NT2/D1 (cell line): Measurements from ENCODE around the gene ICA1.

ENCODE experiments used
- DNase-seq: peaks from one replicate; pipeline ENCODE4 v3.0.0-alpha.2; 2011; ENCODE audit warnings: low read depth, low spot score
- H3K27me3 ChIP-seq: 2 replicates; pipeline ENCODE4 v1.6.0; 2011; ENCODE audit warnings: mild to moderate bottlenecking; ENCODE audit not compliant: insufficient read length, insufficient read depth
- H3K36me3 ChIP-seq: 2 replicates; pipeline ENCODE4 v1.6.1; 2011; ENCODE audit warnings: mild to moderate bottlenecking, low read length, mixed read lengths; ENCODE audit not compliant: insufficient read depth, insufficient read length
- H3K4me1 ChIP-seq: 2 replicates; pipeline ENCODE4 v1.5.1; 2011; ENCODE audit not compliant: insufficient read depth, insufficient read length
- H3K4me3 ChIP-seq: 2 replicates; pipeline ENCODE4 v1.5.1; 2011; ENCODE audit warnings: low read depth; ENCODE audit not compliant: insufficient read length
- H3K9ac ChIP-seq: 2 replicates; pipeline ENCODE4 v1.6.0; 2011; ENCODE audit warnings: low read depth; ENCODE audit not compliant: insufficient read length
- H3K9me3 ChIP-seq: 2 replicates; pipeline ENCODE4 v1.5.1; 2011; ENCODE audit warnings: mild to moderate bottlenecking, low read length; ENCODE audit not compliant: insufficient read depth
- SUZ12 ChIP-seq: IDR thresholded peaks from 2 replicates; pipeline ENCODE4 v1.6.1; 2011; ENCODE audit not compliant: insufficient read length, insufficient read depth; ENCODE audit errors: extremely low read depth
- YY1 ChIP-seq: IDR thresholded peaks from 2 replicates; pipeline ENCODE4 v1.6.1; 2011; ENCODE audit not compliant: insufficient read length, insufficient read depth
- ZNF274 ChIP-seq: IDR thresholded peaks from 2 replicates; pipeline ENCODE4 v1.6.1; 2011; ENCODE audit warnings: mild to moderate bottlenecking, low read depth, low read length

ICA1 gene

DNA sequence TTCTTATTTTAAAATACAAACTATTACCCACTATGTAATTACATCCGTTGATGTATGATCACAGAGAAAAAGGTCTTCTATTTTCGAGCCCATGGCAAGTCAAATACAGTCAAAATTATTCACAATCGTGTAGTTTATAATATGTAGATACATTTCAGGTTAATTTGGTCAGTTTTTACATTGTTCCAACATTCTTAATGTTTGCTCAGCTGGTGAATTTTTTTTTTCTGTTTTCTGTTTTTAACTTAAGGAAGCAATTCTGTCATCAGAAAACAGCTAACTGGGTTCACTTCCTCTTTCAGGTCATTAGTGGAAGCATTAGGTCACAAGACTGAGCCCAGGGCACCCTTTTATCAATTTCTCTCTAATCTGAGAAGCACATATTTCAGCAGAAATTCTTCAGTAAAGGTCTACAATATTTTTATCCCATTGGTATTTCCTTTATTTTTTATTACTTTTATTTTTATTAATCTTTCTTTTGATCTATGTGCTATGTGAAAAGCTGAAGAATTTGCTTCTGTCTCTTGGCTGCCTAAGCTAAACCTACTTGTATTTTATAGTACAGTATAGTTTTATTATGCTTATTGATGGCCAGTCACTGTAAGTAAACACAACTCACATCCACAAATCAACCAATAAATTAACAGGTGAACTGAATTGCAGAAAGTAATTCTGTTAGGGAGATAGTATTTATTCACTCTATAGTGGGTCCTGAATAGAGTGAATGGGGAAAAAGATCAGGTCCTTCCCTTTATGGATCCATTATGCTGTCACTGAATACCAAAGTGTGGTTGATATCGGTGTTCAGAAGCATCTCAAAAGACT, 84.6 kb downstream of the ICA1 start:
- DNase-seq, result no peak
- no peaks in the 10 kb centered on the region for H3K9me3 ChIP-seq
- H3K9ac ChIP-seq, result no peak overlapping the region
- H3K27me3 ChIP-seq, result no peaks in the 10 kb centered on the region
- H3K4me1 ChIP-seq, result no peaks in the 10 kb centered on the region
- TF ChIP-seq YY1, result no peak
- TF ChIP-seq ZNF274, result no peak
- no peak for TF ChIP-seq SUZ12
- H3K4me3 ChIP-seq, result no peak overlapping the region
- H3K36me3 ChIP-seq, result no peaks in the 10 kb centered on the region

DNA sequence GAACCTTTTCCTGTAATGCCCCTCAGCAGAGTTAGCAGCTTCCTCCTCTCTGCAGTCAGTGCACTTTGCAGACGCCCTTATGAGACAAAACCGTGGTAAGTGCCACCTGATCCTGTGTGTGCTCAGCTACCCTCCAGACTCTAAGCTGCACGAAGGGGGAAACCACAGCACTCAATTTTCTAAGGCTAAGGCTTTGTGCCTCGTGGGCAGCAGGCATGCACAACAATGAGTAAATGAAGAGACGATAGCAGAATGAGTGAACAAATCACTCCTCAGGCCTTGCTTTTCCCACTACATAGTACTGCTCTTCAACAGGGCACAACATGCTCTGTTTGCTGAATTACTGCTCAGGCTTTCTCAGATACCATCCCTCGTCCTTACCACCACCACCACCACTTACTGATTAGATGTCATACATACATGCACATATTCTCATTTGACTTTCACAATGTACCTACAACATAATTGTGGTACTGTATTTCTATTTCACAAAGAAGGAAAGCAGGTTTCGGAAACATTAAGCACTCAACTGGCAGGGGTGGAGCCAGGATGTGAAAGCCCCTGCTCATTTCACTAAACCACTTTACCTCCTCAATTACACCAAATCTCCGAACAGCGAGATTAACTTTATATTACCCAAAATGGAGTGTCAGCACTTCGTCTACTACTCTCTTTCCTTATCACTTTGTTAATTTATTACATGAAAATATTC, 85.4 kb downstream of the ICA1 start:
- H3K9ac ChIP-seq, result no peak overlapping the region
- no peaks in the 10 kb centered on the region for H3K9me3 ChIP-seq
- H3K4me1 ChIP-seq, result no peaks in the 10 kb centered on the region
- no peaks in the 10 kb centered on the region for H3K27me3 ChIP-seq
- TF ChIP-seq YY1 (no peak), SUZ12 (no peak), ZNF274 (no peak)
- H3K36me3 ChIP-seq, result no peaks in the 10 kb centered on the region
- H3K4me3 ChIP-seq, result no peak overlapping the region
- DNase-seq, result no peak

DNA sequence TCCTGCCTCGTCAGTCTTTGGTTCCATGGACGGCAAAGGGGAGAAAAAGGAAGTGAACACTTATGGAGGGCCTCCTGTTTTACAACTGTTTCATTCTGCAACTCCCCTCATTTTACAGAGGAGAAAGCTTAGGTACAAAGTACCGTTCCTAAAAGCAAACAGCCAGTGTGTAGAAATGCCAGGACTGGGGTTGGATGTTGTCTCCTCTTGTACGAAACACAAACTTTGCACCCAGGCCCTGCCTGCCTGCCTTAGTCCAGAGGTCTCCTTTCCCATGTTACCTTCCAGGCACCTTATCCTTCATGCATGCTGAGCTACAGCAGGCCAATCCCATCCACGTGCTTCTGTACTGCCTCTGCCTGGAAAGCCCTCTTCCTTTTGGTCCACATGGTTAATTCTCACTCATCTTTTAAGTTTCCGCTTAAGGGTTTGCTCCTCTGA, 86.0 kb downstream of the ICA1 start:
- H3K4me3 ChIP-seq, result no peak overlapping the region
- TF ChIP-seq ZNF274, result no peak
- TF ChIP-seq YY1, result no peak
- no peak for TF ChIP-seq SUZ12
- no peaks in the 10 kb centered on the region for H3K36me3 ChIP-seq
- no peak overlapping the region for H3K9ac ChIP-seq
- H3K27me3 ChIP-seq, result no peaks in the 10 kb centered on the region
- DNase-seq, result no peak
- H3K4me1 ChIP-seq, result no peaks in the 10 kb centered on the region
- H3K9me3 ChIP-seq, result no peaks in the 10 kb centered on the region

DNA sequence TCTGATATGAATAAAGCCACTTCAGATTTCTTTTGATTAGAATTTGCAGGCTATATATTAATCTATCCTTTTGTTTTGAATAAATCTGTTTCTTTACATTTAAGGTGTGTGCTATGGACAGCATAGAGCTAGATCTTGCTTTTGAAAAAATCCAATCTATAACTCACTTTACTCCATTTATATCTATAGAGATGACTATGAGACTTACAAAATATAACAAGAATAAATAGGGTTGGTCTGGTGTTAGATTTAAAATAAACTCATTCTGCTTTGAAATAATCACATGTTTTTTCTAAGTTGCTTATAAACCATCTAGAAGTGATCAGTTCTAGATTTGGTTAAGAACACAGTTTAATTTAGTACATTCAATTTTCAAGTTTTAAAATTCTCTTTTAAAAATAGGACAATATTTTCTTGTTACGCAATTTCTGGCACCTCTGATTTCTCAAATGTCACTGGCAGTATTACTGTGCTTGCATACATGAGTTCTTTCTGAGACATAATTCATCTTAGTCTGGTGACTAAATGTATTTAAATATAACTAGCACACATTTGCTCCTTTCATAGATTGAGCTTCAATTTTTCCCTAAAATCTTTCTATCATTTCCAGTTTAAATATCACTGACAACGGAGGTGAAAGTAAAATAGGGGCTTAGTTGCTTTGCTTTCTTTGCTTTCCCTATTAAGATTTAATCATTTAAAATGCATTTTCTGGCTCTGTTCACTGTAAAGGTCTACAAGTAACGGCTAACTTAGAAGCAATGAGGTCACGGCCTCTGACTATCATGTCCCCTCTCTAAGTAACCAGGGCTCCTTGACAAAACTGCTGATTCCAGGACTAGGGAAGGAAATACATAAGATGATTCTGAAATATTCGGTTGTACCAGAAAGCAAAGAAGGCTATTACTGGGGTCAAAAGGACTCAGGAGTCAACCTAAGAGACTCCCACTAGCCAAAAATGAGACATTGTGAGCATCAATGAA, 89.3 kb downstream of the ICA1 start:
- TF ChIP-seq SUZ12 (no peak), ZNF274 (no peak), YY1 (no peak)
- no peak for DNase-seq
- Histone ChIP-seq H3K9me3 (no peaks in the 10 kb centered on the region), H3K36me3 (no peaks in the 10 kb centered on the region), H3K4me3 (no peak overlapping the region), H3K4me1 (no peaks in the 10 kb centered on the region), H3K27me3 (no peaks in the 10 kb centered on the region), H3K9ac (no peak overlapping the region)

DNA sequence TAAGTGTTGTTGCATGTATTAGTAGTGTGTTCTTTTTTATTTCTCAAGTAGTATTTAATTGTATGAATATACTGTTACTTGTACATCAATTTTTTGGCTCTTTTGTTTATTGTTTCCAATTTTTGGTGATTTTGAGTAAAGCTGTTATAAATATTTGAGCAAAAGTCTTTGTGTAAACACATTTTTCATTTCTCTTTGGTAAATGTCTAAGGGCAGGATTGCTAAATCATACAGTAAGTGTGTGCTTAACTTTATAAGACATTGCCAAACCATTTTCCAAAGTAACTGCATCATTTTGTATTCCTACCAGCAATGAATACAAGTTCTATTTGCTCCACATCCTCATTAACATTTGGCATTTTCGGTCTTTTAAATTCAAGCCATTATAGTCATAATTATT, 92.8 kb downstream of the ICA1 start:
- Histone ChIP-seq H3K4me1 (no peaks in the 10 kb centered on the region), H3K27me3 (no peaks in the 10 kb centered on the region), H3K36me3 (no peaks in the 10 kb centered on the region), H3K9ac (no peak overlapping the region), H3K4me3 (no peak overlapping the region), H3K9me3 (no peaks in the 10 kb centered on the region)
- DNase-seq, result no peak
- TF ChIP-seq SUZ12 (no peak), YY1 (no peak), ZNF274 (no peak)

DNA sequence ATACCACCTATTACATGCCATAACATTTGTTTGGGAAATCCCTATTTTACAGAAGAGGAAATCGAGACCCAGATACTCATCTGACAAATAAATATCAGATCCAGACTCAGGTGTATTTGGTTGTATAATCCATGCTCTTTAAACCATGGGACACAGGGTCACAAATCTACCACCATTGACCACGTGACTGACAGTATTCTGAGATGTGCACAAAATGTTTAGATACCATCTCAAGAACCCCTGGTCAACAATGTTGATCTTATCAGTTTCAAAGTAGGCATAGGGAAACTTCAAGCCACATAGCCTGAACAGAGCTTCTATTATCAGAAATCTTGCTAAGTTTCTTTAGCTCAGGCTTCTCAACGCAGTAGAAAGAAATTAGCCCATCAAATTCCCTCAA, 93.6 kb downstream of the ICA1 start:
- no peaks in the 10 kb centered on the region for H3K9me3 ChIP-seq
- H3K9ac ChIP-seq, result no peak overlapping the region
- H3K27me3 ChIP-seq, result no peaks in the 10 kb centered on the region
- no peaks in the 10 kb centered on the region for H3K36me3 ChIP-seq
- H3K4me3 ChIP-seq, result no peak overlapping the region
- H3K4me1 ChIP-seq, result no peaks in the 10 kb centered on the region
- TF ChIP-seq YY1, result no peak
- TF ChIP-seq SUZ12, result no peak
- no peak for TF ChIP-seq ZNF274
- DNase-seq, result no peak

DNA sequence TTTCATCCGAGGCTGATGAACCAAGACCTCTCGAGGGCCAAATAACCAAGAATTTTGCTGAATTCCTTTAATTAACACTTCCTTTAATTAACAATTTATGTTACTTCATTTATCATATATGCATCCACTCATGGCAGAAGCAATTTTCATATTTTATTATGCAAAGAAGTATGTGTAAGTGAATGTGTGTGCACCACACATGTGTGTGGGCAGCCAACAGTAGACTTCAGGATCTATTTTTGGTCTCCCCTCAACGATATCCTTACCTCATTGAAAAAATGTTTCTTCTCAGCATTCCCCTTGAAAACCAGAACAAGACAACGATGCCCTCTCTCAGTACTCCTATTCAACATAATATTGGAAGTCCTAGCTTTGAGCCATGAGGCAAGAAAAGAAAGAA, 96.8 kb downstream of the ICA1 start:
- Histone ChIP-seq H3K9me3 (no peaks in the 10 kb centered on the region), H3K4me3 (no peak overlapping the region), H3K9ac (no peak overlapping the region), H3K27me3 (no peaks in the 10 kb centered on the region), H3K36me3 (no peaks in the 10 kb centered on the region), H3K4me1 (no peaks in the 10 kb centered on the region)
- no peak for DNase-seq
- no peak for TF ChIP-seq SUZ12
